Esophagus squamous epithelium (tissue), 5 donors: Measurements from ENCODE around the gene ARL4C. TPM values are rescaled to one million over a fixed set of nuclear protein-coding genes. Genes with fewer than 3 reads are reported as not detected.

Experiments used
- DNase-seq: peaks from one replicate; lab custom pipeline; 2025; lab: John Stamatoyannopoulos, UW
- H3K27ac ChIP-seq, 4 donors: fragments of 200-600 bp; sonication (generic); one replicate each; pipeline ENCODE4 v1.5.1; 2016 to 2019; ENCODE audit warnings: mild to moderate bottlenecking in 1 of 4
- H3K27me3 ChIP-seq, 4 donors: fragments of 200-600 bp; sonication (generic); 1 replicate in 3 of 4; 2 replicates in 1 of 4; pipeline versions ENCODE4 v1.5.1 to v1.6.0; 2017 to 2021; ENCODE audit warnings: antibody characterized with exemption in 1 of 4
- H3K36me3 ChIP-seq, 3 donors: fragments of 200-600 bp; sonication (generic); one replicate each; pipeline ENCODE4 v1.5.1; 2016 to 2019
- H3K4me1 ChIP-seq, 3 donors: fragments of 200-600 bp; sonication (generic); one replicate each; pipeline ENCODE4 v1.5.1; 2017 to 2019
- H3K4me3 ChIP-seq, 4 donors: fragments of 200-600 bp; sonication (generic); 1 replicate in 3 of 4; 2 replicates in 1 of 4; pipeline ENCODE4 v1.5.1; 2016 to 2019; ENCODE audit warnings: mild to moderate bottlenecking in 2 of 4, moderate library complexity in 1 of 4
- H3K9me3 ChIP-seq, 3 donors: fragments of 200-600 bp; sonication (generic); one replicate each; pipeline ENCODE4 v1.5.1; 2016 to 2019
- POLR2A ChIP-seq, 4 donors: fragments of 450-650 bp; IDR thresholded peaks; one replicate each; pipeline ENCODE4 v1.6.1; 2017; ENCODE audit warnings: antibody characterized with exemption in 4 of 4, mild to moderate bottlenecking in 4 of 4, moderate library complexity in 3 of 4
- WGBS, 2 donors: methylation state at CpG; one replicate each; pipeline ENCODE4 v1.1.5; 2018; 5-methylcytosine and 5-hydroxymethylcytosine counted together
- intact Hi-C: fragments of 100-400 bp; cut with DNase I; formaldehyde crosslinking; loops from one replicate; pipeline ENCODE4 v1.15.0; 2022
- total RNA-seq, 4 donors: library from RNA; depleted of rRNA; stranded (reverse); fragments of >200 nt; gene quantifications; one replicate each; pipeline ENCODE4 v1.1.0, GENCODE V29; 2016
- TF ChIP-seq, protein P1 (sequence below), 6 experiments: fragments of 450-650 bp in 4 of 6; fragments of 200-600 bp in 2 of 6; sonication (generic) in 2 of 6; IDR thresholded peaks; one replicate each; pipeline ENCODE4 v1.5.1; 2016 to 2019; ENCODE audit warnings: antibody characterized with exemption in 6 of 6, mild to moderate bottlenecking in 4 of 6, moderate library complexity in 4 of 6
- donor health status: DM: yes; HTN: yes; CAD: no.

ARL4C gene, protein sequence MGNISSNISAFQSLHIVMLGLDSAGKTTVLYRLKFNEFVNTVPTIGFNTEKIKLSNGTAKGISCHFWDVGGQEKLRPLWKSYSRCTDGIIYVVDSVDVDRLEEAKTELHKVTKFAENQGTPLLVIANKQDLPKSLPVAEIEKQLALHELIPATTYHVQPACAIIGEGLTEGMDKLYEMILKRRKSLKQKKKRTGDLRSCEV
- total RNA-seq: 10 to 100 TPM; 11.2 to 27.1 (median 20.0) TPM

- Histone ChIP-seq H3K36me3 (no peaks in the 10 kb centered on the region), H3K9me3 (no peaks in the 10 kb centered on the region), H3K4me1 (peaks cover 6 to 51% (median 11%) of the 10 kb centered on the region in 3 donors), H3K27ac (peak within 1 kb of the TSS; percentile 90 to 97 (median 93)), H3K27me3 (no peaks in the 10 kb centered on the region), H3K4me3 (peak within 1 kb of the TSS; percentile 41 to 84 (median 69))
- no CpG with 5 or more reads among the region's 100 CpGs for WGBS, 2 donors
- intact Hi-C loops: loop anchor here (5.0 kb wide), 1 partner anchor 205 kb away; no protein-coding TSS in a partner anchor
- peak in 3 of 4 donors; percentile 60 to 82 (median 82) for TF ChIP-seq POLR2A (IDR thresholded peaks at IDR 0.05)
- TF ChIP-seq, protein P1, sequence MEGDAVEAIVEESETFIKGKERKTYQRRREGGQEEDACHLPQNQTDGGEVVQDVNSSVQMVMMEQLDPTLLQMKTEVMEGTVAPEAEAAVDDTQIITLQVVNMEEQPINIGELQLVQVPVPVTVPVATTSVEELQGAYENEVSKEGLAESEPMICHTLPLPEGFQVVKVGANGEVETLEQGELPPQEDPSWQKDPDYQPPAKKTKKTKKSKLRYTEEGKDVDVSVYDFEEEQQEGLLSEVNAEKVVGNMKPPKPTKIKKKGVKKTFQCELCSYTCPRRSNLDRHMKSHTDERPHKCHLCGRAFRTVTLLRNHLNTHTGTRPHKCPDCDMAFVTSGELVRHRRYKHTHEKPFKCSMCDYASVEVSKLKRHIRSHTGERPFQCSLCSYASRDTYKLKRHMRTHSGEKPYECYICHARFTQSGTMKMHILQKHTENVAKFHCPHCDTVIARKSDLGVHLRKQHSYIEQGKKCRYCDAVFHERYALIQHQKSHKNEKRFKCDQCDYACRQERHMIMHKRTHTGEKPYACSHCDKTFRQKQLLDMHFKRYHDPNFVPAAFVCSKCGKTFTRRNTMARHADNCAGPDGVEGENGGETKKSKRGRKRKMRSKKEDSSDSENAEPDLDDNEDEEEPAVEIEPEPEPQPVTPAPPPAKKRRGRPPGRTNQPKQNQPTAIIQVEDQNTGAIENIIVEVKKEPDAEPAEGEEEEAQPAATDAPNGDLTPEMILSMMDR (IDR thresholded peaks at IDR 0.05): no peak
- DNase-seq: no peak
Measured at GRCh38 chr2:234496835-234497593, at the start of gene ARL4C. TSS of gene ARL4C (minus strand) at chr2:234497081. CDS start at chr2:234496586, 495 bp downstream.

GRCh38 chr2:234544659-234545611 lies 48.1 kb upstream of the ARL4C start:
- H3K36me3 ChIP-seq: no peaks in the 10 kb centered on the region

GRCh38 chr2:234542742-234543141 lies 45.9 kb upstream of the ARL4C start:
- Histone ChIP-seq H3K4me1 (peaks cover 0 to 7% (median 0%) of the 10 kb centered on the region in 3 donors), H3K27ac (no peak overlapping the region), H3K4me3 (no peak overlapping the region), H3K9me3 (peaks cover 0 to 4% (median 0%) of the 10 kb centered on the region in 3 donors), H3K27me3 (peaks cover 0 to 28% (median 0%) of the 10 kb centered on the region in 4 donors), H3K36me3 (no peaks in the 10 kb centered on the region)
- 86 to 88% methylated on average over 11 of the region's 11 CpGs for WGBS, 2 donors
- intact Hi-C loops: loop anchor here (10.0 kb wide), 1 partner anchor 568 kb away; no protein-coding TSS in a partner anchor
- no peak for DNase-seq
- TF ChIP-seq, protein P1 (IDR thresholded peaks at IDR 0.05): no peak
- TF ChIP-seq POLR2A (IDR thresholded peaks at IDR 0.05): no peak

More at GRCh38 chr2:234544659-234545611, 48.1 kb upstream of the ARL4C start:
- H3K4me1 ChIP-seq: peaks cover 0 to 7% (median 0%) of the 10 kb centered on the region in 3 donors
- no peak overlapping the region for H3K27ac ChIP-seq
- H3K9me3 ChIP-seq: no peaks in the 10 kb centered on the region
- H3K27me3 ChIP-seq: peaks cover 0 to 43% (median 0%) of the 10 kb centered on the region in 4 donors
- intact Hi-C loops: loop anchor here (10.0 kb wide), 1 partner anchor 570 kb away; no protein-coding TSS in a partner anchor
- DNase-seq: no peak
- no peak for TF ChIP-seq POLR2A (IDR thresholded peaks at IDR 0.05)
- TF ChIP-seq, protein P1 (IDR thresholded peaks at IDR 0.05): peak; percentile 68 to 98 (median 86)
- WGBS, 2 donors: 18 to 31% methylated on average over 16 to 24 of the region's 24 CpGs
- H3K4me3 ChIP-seq: no peak overlapping the region

DNA sequence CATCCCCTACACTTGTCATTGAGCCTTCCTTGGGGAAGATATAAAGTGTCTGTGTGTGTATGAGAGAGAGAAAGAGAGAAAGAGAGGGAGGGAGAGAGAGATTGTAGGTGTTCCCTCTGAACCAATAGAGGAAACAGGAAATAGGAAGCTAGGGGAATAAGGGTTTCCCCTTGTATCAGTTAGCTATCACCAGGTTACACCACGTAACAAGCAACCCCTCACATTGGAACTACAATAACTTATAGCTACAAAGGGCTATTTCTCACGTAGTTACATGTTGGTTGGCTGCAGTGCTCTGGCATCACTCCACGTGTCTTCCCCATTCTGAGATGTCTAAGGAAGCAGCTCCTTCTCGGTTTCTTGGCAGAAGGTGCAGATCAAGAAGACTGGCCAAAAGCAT lies 41.0 kb upstream of the ARL4C start:
- H3K27ac ChIP-seq: no peak overlapping the region
- TF ChIP-seq, protein P1 (IDR thresholded peaks at IDR 0.05): no peak
- TF ChIP-seq POLR2A (IDR thresholded peaks at IDR 0.05): no peak
- DNase-seq: no peak
- H3K36me3 ChIP-seq: no peaks in the 10 kb centered on the region
- 57 to 66% methylated on average over 3 to 4 of the region's 4 CpGs for WGBS, 2 donors
- H3K9me3 ChIP-seq: peaks cover 0 to 5% (median 0%) of the 10 kb centered on the region in 3 donors
- intact Hi-C loops: no loop called here
- H3K4me3 ChIP-seq: no peak overlapping the region
- peaks cover 0 to 33% (median 0%) of the 10 kb centered on the region in 4 donors for H3K27me3 ChIP-seq
- no peaks in the 10 kb centered on the region for H3K4me1 ChIP-seq
